Umbilical cord (tissue), 2 donors: ENCODE data around the gene ANKRD2. TPM values are rescaled to one million over a fixed set of nuclear protein-coding genes. Genes with fewer than 3 reads are reported as not detected.
"Not testable (repeated sequence)": the region's sequence is repeated elsewhere in the genome, so short reads cannot be mapped to it uniquely, and the experiment has no call there.

Experiments used
- DNase-seq: peaks from one replicate; pipeline ENCODE4 v3.0.0-alpha.2; 2015; ENCODE audit warnings: low spot score
- total RNA-seq: library from RNA; depleted of rRNA; stranded (reverse); fragments of >200 nt; gene quantifications from one replicate; pipeline ENCODE4 v1.2.3, GENCODE V29; 2014; ENCODE audit warnings: low replicate concordance; ENCODE audit not compliant: insufficient read depth

Gene ANKRD2
- total RNA-seq, 1 donor from 2014 or later: not detected

- DNase-seq: peak; percentile 55
These were observed 957 bp upstream of the ANKRD2 start for GRCh38 chr10:97571622-97572021.

GRCh38 chr10:97573021-97573420 lies 442 bp downstream of the ANKRD2 start:
- DNase-seq: no peak

GRCh38 chr10:97573672-97574071 lies 1.1 kb downstream of the ANKRD2 start:
- DNase-seq: no peak

GRCh38 chr10:97574374-97575126 lies 2.0 kb downstream of the ANKRD2 start:
- peak; percentile 65 for DNase-seq

GRCh38 chr10:97575127-97575668 lies 2.6 kb downstream of the ANKRD2 start:
- peak; percentile 27 for DNase-seq

GRCh38 chr10:97576487-97576886 lies 3.9 kb downstream of the ANKRD2 start:
- not testable (repeated sequence) for DNase-seq

- DNase-seq: no peak
These were observed 5.1 kb downstream of the ANKRD2 start for GRCh38 chr10:97577701-97578100.

- DNase-seq: no peak
These were observed 5.7 kb downstream of the ANKRD2 start for GRCh38 chr10:97578171-97578844.

- no peak for DNase-seq
These were observed 8.1 kb downstream of the ANKRD2 start for GRCh38 chr10:97580421-97581367.

- DNase-seq: no peak
These were observed 9.6 kb downstream of the ANKRD2 start for GRCh38 chr10:97582169-97582568.

- no peak for DNase-seq
These were observed 10.9 kb downstream of the ANKRD2 start for GRCh38 chr10:97583476-97583875.

GRCh38 chr10:97584060-97584797 lies 11.7 kb downstream of the ANKRD2 start, which contains the start of gene HOGA1:
TSS of gene HOGA1 (plus strand) at chr10:97584389. CDS start at chr10:97584704, 315 bp downstream.
- DNase-seq: peak; percentile 84

GRCh38 chr10:97584798-97585438 lies 12.3 kb downstream of the ANKRD2 start:
- DNase-seq: no peak

- DNase-seq: no peak
These were observed 12.8 kb downstream of the ANKRD2 start for GRCh38 chr10:97585439-97585811.

GRCh38 chr10:97587183-97587582 lies 14.6 kb downstream of the ANKRD2 start:
- no peak for DNase-seq

- no peak for DNase-seq
These were observed 16.9 kb downstream of the ANKRD2 start, which contains the start of gene C10orf62 for GRCh38 chr10:97589479-97589878. TSS of gene C10orf62 (plus strand) at chr10:97589721. CDS start at chr10:97589898, 177 bp downstream.

- no peak for DNase-seq
These were observed 17.6 kb downstream of the ANKRD2 start for GRCh38 chr10:97590082-97590747.

- no peak for DNase-seq
These were observed 18.3 kb downstream of the ANKRD2 start for GRCh38 chr10:97590748-97591495.

- DNase-seq: peak; percentile 70
These were observed 20.8 kb downstream of the ANKRD2 start for GRCh38 chr10:97593421-97593820.
